B cell (primary cell): ENCODE data around the gene PSMB2. TPM values are rescaled to one million over a fixed set of nuclear protein-coding genes. Genes with fewer than 3 reads are reported as not detected.

ENCODE experiments used
- ATAC-seq: fragments of 200-7000 bp; cut with Tn5 transposase; one replicate; pipeline ENCODE4 v1.10.0; 2021; ENCODE audit warnings: low read depth, mild to moderate bottlenecking, moderate number of reproducible peaks, moderate library complexity
- CTCF ChIA-PET: fragments of 350-600 bp; sonication (Branson Sonifier 250); formaldehyde crosslinking; loops from one replicate; lab custom pipeline; 2021; ENCODE audit warnings: antibody characterized with exemption, inconsistent platforms; lab: Charles Lee
- POLR2A ChIA-PET: fragments of 350-600 bp; sonication (Branson Sonifier 250); formaldehyde crosslinking; loops from one replicate; lab custom pipeline; 2021; ENCODE audit warnings: antibody characterized with exemption; lab: Charles Lee
- DNase-seq: peaks from one replicate; pipeline ENCODE4 v3.0.0; 2013
- H2AFZ ChIP-seq: 2 replicates; pipeline ENCODE4 v1.6.1; 2012; ENCODE audit warnings: mild to moderate bottlenecking, low read depth, low read length; ENCODE audit not compliant: insufficient read depth, poor library complexity, severe bottlenecking
- H3K27ac ChIP-seq, 2 donors: 1 replicate in 1 of 2; 2 replicates in 1 of 2; pipeline ENCODE4 v1.5.1; 2012 to 2013; ENCODE audit warnings: low read length in 2 of 2, mild to moderate bottlenecking in 2 of 2, moderate library complexity in 1 of 2
- H3K27me3 ChIP-seq, 4 experiments: fragments of 200-600 bp in 1 of 4; sonication (generic) in 1 of 4; replicated peaks in 1 of 4; 1 replicate in 2 of 4; 2 replicates in 2 of 4; pipeline versions ENCODE4 v1.6.1 to v1.7.0; 2013 to 2016; ENCODE audit warnings: low read length in 3 of 4, mild to moderate bottlenecking in 2 of 4, mixed read lengths in 1 of 4, moderate library complexity in 1 of 4; ENCODE audit not compliant: insufficient read depth in 4 of 4, control insufficient read depth in 3 of 4; ENCODE audit errors: control extremely low read depth in 1 of 4
- H3K36me3 ChIP-seq, 2 experiments: replicated peaks in 1 of 2; 1 replicate in 1 of 2; 2 replicates in 1 of 2; pipeline versions ENCODE4 v1.6.1 to v1.7.1; 2013; ENCODE audit warnings: low read length in 1 of 2; ENCODE audit not compliant: insufficient read depth in 2 of 2, control insufficient read depth in 1 of 2; ENCODE audit errors: control extremely low read depth in 1 of 2, extremely low read depth in 1 of 2
- H3K4me1 ChIP-seq, 2 donors: fragments of 200-600 bp in 1 of 2; sonication (generic) in 1 of 2; 1 replicate in 1 of 2; 2 replicates in 1 of 2; pipeline versions ENCODE4 v1.5.1 to v1.6.1; 2013 to 2017; ENCODE audit warnings: low read length in 2 of 2; ENCODE audit not compliant: control insufficient read depth in 2 of 2, insufficient read depth in 2 of 2
- H3K4me2 ChIP-seq: replicated peaks from 2 replicates; pipeline ENCODE3; 2012; ENCODE audit warnings: mild to moderate bottlenecking, low read depth, low read length; ENCODE audit not compliant: poor library complexity, severe bottlenecking
- H3K4me3 ChIP-seq, 5 experiments: fragments of 200-600 bp in 1 of 5; sonication (generic) in 1 of 5; 1 replicate in 3 of 5; 2 replicates in 2 of 5; pipeline versions ENCODE4 v1.5.1 to v1.7.0; 2011 to 2016; ENCODE audit warnings: low read length in 4 of 5, mild to moderate bottlenecking in 4 of 5, low read depth in 2 of 5, control low read depth in 1 of 5, moderate library complexity in 1 of 5; ENCODE audit not compliant: insufficient read depth in 1 of 5; ENCODE audit errors: control extremely low read depth in 1 of 5, extremely low read depth in 1 of 5
- H3K79me2 ChIP-seq: fragments of 200-600 bp; sonication (generic); one replicate; pipeline ENCODE4 v1.6.0; 2016; ENCODE audit warnings: low read length; ENCODE audit not compliant: control insufficient read depth, insufficient read depth
- H3K9ac ChIP-seq: fragments of 200-600 bp; sonication (generic); 2 replicates; pipeline ENCODE4 v1.6.1; 2017; ENCODE audit warnings: mild to moderate bottlenecking, low read length, moderate library complexity
- H3K9me3 ChIP-seq, 3 donors: one replicate each; pipeline versions ENCODE4 v1.6.1 to v1.7.1; 2013; ENCODE audit warnings: low read length in 2 of 3; ENCODE audit not compliant: control insufficient read depth in 2 of 3, insufficient read depth in 1 of 3; ENCODE audit errors: control extremely low read depth in 1 of 3
- H4K20me1 ChIP-seq: 2 replicates; pipeline ENCODE4 v1.6.0; 2012; ENCODE audit warnings: mild to moderate bottlenecking, low read length; ENCODE audit not compliant: insufficient read depth, control insufficient read depth, poor library complexity, severe bottlenecking
- H3K27ac Mint-ChIP-seq: one replicate; pipeline ENCODE4 v1.8.0; 2021; ENCODE audit warnings: mixed read lengths
- H3K27me3 Mint-ChIP-seq: one replicate; pipeline ENCODE4 v1.8.0; 2021; ENCODE audit warnings: mixed read lengths
- H3K4me1 Mint-ChIP-seq: one replicate; pipeline ENCODE4 v1.8.0; 2021; ENCODE audit warnings: mixed read lengths
- H3K4me3 Mint-ChIP-seq: one replicate; pipeline ENCODE4 v1.8.0; 2021; ENCODE audit warnings: mixed read lengths
- H3K9me3 Mint-ChIP-seq: one replicate; pipeline ENCODE4 v1.8.0; 2022; ENCODE audit warnings: mixed read lengths; ENCODE audit not compliant: insufficient read depth
- CTCF ChIP-seq: fragments of 200-600 bp; IDR thresholded peaks from one replicate; pipeline ENCODE4 v1.8.0; 2022; ENCODE audit warnings: antibody characterized with exemption, mild to moderate bottlenecking
- EZH2 ChIP-seq: IDR thresholded peaks from 2 replicates; pipeline ENCODE4 v1.6.1; 2012; ENCODE audit warnings: borderline replicate concordance, low read depth, mild to moderate bottlenecking, moderate library complexity, low read length; ENCODE audit not compliant: insufficient read depth, poor library complexity, severe bottlenecking
- WGBS: methylation state at CpG from one replicate; pipeline ENCODE4 v1.1.5; 2013; ENCODE audit warnings: missing lambda C conversion rate; ENCODE audit not compliant: insufficient coverage; 5-methylcytosine and 5-hydroxymethylcytosine counted together
- intact Hi-C: fragments of 100-400 bp; cut with micrococcal nuclease; formaldehyde crosslinking; loops from one replicate; pipeline ENCODE4 v1.10.0; 2022
- polyA plus RNA-seq: library from polyadenylated mRNA; depleted of rRNA; stranded (reverse); fragments of >200 nt; gene quantifications from 2 replicates; pipeline ENCODE4 v1.2.3, GENCODE V29; 2012
- total RNA-seq, 2 donors: library from RNA; stranded (reverse); fragments of 120-200 nt in 1 of 2; gene quantifications; 1 replicate in 1 of 2; 2 replicates in 1 of 2; pipeline versions ENCODE4 v1.2.3 to v1.2.4, GENCODE V29; 2013 to 2022

The PSMB2 gene
- total and polyA plus RNA-seq, 2 donors (not counting 1 experiment from before 2014, with no cell fraction given), result 20.5 to 26.2 TPM

GRCh38 chr1:35564884-35565741 lies 76.2 kb downstream of the PSMB2 start:
- Mint-ChIP-seq H3K4me1 (peaks cover 12% of the 10 kb centered on the region), H3K4me3 (no peak overlapping the region), H3K9me3 (no peaks in the 10 kb centered on the region), H3K27ac (no peak overlapping the region), H3K27me3 (no peaks in the 10 kb centered on the region)
- Histone ChIP-seq H3K36me3 (peaks cover 0 to 5% of the 10 kb centered on the region in 2 experiments), H3K27ac (no peak overlapping the region), H3K27me3 (no peaks in the 10 kb centered on the region), H4K20me1 (peaks cover 7% of the 10 kb centered on the region), H3K9me3 (no peaks in the 10 kb centered on the region), H3K4me3 (no peak overlapping the region), H3K4me2 (no peak overlapping the region), H3K9ac (no peak overlapping the region), H3K4me1 (no peaks in the 10 kb centered on the region), H2AFZ (no peak overlapping the region), H3K79me2 (no peaks in the 10 kb centered on the region)
- DNase-seq (no peak), ATAC-seq (no peak)
- POLR2A ChIA-PET, result no interaction called here
- 96% methylated on average over 24 of the region's 28 CpGs for WGBS
- CTCF ChIA-PET, result interaction anchor here (0.8 to 10.5 kb wide), 28 partner anchors 8 to 363 kb away, joined by 3 to 126 read pairs (median 5); partner anchors contain the start of genes C1orf216 and TFAP2E
- intact Hi-C loops, result loop anchor here (1.0 kb wide), 1 partner anchor 114 kb away; no protein-coding TSS in a partner anchor
- peak; percentile 31 for TF ChIP-seq CTCF
- no peak for TF ChIP-seq EZH2
